ENCODE data around the gene SLC6A7.

DNA sequence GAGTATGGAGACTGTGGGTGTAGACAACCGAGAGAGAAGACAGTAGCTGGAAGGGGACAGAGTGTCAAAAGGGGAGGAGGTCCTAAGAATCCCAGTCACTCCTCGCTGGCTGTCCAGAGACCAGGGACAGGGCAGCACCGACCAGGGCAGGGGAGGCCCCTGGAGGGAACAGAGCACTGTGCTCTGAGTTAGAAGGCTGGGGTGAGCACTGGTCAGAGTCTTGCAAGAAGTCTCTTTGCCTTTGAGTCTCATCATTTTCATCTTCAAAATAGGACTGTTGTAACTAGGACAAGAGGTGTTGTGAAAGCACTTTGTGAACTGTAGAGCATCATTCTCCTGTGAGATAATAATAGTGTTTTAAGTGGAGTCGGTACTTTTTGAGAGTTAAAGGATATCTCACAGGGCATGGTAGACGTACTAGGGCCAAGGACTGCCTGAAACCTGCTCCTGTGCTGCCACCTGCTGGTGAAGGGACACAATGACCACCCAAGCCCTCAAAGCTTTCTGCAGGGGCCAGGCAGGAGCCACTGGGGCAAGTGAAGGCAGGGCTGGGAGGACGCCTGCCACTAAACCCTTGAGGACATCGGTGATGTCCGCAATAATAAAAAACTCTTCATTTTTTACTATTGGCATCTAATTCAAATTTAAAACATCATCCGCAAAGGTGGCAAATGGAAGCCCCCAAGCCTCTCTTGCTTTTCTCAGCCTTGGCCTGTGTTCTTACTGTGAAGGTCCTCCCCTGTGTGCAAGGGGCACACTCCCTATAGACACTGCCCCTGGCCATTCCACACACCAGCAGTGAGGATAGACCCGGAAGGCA, 28.2 kb downstream of the SLC6A7 start:
- TF ChIP-seq POLR2A (IDR thresholded peaks at IDR 0.05; ENCODE audit: extremely low read depth, insufficient read length) (no peak), MAX (IDR thresholded peaks at IDR 0.05; ENCODE audit: low read depth, low read length) (peak; percentile 55; the same call in 1 of the 2 replicates), MYC (IDR thresholded peaks at IDR 0.05; ENCODE audit: low read depth, low read length) (no peak; the same call in 1 of the 2 replicates)
- TF ChIP-seq, protein P1, sequence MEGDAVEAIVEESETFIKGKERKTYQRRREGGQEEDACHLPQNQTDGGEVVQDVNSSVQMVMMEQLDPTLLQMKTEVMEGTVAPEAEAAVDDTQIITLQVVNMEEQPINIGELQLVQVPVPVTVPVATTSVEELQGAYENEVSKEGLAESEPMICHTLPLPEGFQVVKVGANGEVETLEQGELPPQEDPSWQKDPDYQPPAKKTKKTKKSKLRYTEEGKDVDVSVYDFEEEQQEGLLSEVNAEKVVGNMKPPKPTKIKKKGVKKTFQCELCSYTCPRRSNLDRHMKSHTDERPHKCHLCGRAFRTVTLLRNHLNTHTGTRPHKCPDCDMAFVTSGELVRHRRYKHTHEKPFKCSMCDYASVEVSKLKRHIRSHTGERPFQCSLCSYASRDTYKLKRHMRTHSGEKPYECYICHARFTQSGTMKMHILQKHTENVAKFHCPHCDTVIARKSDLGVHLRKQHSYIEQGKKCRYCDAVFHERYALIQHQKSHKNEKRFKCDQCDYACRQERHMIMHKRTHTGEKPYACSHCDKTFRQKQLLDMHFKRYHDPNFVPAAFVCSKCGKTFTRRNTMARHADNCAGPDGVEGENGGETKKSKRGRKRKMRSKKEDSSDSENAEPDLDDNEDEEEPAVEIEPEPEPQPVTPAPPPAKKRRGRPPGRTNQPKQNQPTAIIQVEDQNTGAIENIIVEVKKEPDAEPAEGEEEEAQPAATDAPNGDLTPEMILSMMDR (IDR thresholded peaks at IDR 0.05; ENCODE audit: low read depth, low read length) = peak; percentile 78
